22Rv1 (cell line): ENCODE measurements around the gene HEBP1.

ENCODE experiments used
- ZFX ChIP-seq: fragments of 450-650 bp; IDR thresholded peaks from 2 replicates; pipeline ENCODE4 v1.6.1; 2017; ENCODE audit warnings: antibody characterized with exemption, borderline replicate concordance
- TF ChIP-seq, protein P1 (sequence below): fragments of 450-650 bp; IDR thresholded peaks from 2 replicates; pipeline ENCODE4 v1.5.1; 2017; ENCODE audit warnings: mild to moderate bottlenecking

DNA sequence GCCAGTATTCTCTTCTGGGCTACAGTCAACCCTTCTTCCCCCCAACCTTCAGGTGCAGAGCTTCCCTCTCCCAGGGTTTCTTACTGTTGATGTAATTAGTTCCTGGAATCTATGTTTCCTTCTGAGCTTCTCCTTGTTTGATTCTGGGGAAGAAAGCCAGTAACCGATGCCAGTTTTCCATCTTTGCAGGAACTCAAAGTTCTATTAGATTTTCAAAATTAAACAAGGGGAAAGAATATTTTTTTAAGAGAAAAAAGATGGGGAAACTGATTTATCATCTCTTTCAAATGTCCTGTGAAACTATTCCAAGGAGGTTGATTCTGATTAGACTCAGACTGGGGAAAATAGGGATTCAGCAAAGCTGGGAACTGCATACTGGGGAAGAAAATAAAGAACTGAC, 26.2 kb upstream of the HEBP1 start:
- TF ChIP-seq, protein P1, sequence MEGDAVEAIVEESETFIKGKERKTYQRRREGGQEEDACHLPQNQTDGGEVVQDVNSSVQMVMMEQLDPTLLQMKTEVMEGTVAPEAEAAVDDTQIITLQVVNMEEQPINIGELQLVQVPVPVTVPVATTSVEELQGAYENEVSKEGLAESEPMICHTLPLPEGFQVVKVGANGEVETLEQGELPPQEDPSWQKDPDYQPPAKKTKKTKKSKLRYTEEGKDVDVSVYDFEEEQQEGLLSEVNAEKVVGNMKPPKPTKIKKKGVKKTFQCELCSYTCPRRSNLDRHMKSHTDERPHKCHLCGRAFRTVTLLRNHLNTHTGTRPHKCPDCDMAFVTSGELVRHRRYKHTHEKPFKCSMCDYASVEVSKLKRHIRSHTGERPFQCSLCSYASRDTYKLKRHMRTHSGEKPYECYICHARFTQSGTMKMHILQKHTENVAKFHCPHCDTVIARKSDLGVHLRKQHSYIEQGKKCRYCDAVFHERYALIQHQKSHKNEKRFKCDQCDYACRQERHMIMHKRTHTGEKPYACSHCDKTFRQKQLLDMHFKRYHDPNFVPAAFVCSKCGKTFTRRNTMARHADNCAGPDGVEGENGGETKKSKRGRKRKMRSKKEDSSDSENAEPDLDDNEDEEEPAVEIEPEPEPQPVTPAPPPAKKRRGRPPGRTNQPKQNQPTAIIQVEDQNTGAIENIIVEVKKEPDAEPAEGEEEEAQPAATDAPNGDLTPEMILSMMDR: no peak
- no peak for TF ChIP-seq ZFX
